Measurements from ENCODE around the gene NNAT. TPM values are rescaled to one million over a fixed set of nuclear protein-coding genes. Genes with fewer than 3 reads are reported as not detected.

The NNAT gene
- total and polyA plus RNA-seq, 4 donors: 0.09 to 0.24 TPM; not detected in 2

DNA sequence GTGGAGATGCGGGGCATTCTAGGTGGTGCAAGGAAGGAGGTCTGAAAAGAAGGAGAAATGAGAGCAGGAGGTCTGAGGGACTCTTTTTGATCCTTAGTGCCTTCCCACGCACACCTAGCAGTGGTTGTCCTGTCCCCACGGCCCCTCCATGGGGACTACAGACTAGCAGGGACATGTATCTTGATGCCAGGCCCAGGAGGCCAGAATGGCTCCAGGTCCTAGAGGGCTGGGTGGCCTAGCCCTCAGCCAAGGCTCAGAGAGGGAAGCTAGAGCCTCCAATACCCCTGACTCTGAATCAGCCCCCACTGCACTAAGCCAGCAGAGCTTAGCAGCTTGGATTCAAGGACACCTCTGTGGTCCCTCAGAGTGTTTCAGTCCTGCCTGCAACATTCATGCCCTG is 23.3 kb downstream of the NNAT start:
- no peak for DNase-seq (ENCODE audit: low spot score)
- 60% methylated on average over 3 of the region's 3 CpGs for WGBS
- no peak overlapping the region for H3K27ac ChIP-seq (ENCODE audit: low read depth in 1 of 2, low read length in 2 of 2)

DNA sequence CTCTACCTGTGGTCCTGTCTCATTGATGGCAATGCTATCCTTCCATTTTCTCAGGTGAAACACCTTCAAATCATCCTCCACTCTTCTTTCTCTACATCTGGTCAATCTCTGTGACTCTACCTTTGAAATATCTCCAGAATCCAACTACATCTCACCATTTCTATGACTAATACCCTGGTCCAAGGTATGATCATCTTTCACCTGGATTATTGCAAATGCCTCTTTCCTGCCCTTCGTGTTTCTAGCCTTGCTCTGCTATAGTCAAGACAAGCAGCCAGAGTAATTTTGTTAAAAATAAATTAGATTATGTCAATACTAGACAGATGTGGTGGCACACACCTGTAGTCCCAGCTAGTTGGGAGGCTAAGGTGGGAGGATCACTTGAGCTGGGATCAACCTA is 24.5 kb downstream of the NNAT start:
- no peaks in the 10 kb centered on the region for H3K9me3 ChIP-seq (ENCODE audit: control insufficient read depth in 4 of 4, low read length in 3 of 4)
- no peaks in the 10 kb centered on the region for H3K36me3 ChIP-seq (ENCODE audit: control insufficient read depth in 4 of 4, insufficient read depth in 3 of 4, low read depth in 1 of 4, low read length in 3 of 4)
- no peak overlapping the region for H3K4me3 ChIP-seq (ENCODE audit: low read depth in 1 of 3, low read length in 3 of 3)
- H3K27ac ChIP-seq (ENCODE audit: low read depth in 1 of 2, low read length in 2 of 2): no peak overlapping the region
- H3K9ac ChIP-seq (ENCODE audit: low read depth in 1 of 2, low read length in 2 of 2): no peak overlapping the region
- no peaks in the 10 kb centered on the region for H3K4me1 ChIP-seq (ENCODE audit: control insufficient read depth in 4 of 4, insufficient read depth in 4 of 4, low read length in 3 of 4)
- no peak for DNase-seq (ENCODE audit: low spot score)
- no peaks in the 10 kb centered on the region for H3K27me3 ChIP-seq (ENCODE audit: control insufficient read depth in 4 of 4, insufficient read depth in 4 of 4, low read length in 3 of 4)
- TF ChIP-seq, protein P1, sequence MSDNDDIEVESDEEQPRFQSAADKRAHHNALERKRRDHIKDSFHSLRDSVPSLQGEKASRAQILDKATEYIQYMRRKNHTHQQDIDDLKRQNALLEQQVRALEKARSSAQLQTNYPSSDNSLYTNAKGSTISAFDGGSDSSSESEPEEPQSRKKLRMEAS (IDR thresholded peaks at IDR 0.05): no peak
- no peak for TF ChIP-seq RXRA (IDR thresholded peaks at IDR 0.05)
- 80% methylated on average over 1 of the region's 1 CpG for WGBS

More for the DNA sequence above, 23.3 kb downstream of the NNAT start:
- H3K27me3 ChIP-seq (ENCODE audit: control insufficient read depth in 4 of 4, insufficient read depth in 4 of 4, low read length in 3 of 4): no peaks in the 10 kb centered on the region
- no peak for TF ChIP-seq RAD21 (IDR thresholded peaks at IDR 0.05)
- no peak for TF ChIP-seq EGR1 (IDR thresholded peaks at IDR 0.05; ENCODE audit: low read depth in 2 of 2)
- no peak for TF ChIP-seq TAF1 (conservative IDR thresholded peaks at IDR 0.05)
- no peak for TF ChIP-seq HNF4A (conservative IDR thresholded peaks at IDR 0.05)
- TF ChIP-seq JUND (IDR thresholded peaks at IDR 0.05): no peak
- no peak for TF ChIP-seq NR2F2 (IDR thresholded peaks at IDR 0.05)
- TF ChIP-seq, protein P2, sequence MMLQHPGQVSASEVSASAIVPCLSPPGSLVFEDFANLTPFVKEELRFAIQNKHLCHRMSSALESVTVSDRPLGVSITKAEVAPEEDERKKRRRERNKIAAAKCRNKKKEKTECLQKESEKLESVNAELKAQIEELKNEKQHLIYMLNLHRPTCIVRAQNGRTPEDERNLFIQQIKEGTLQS (IDR thresholded peaks at IDR 0.05): no peak
- TF ChIP-seq HNF4G (IDR thresholded peaks at IDR 0.05): no peak
- no peaks in the 10 kb centered on the region for H3K4me1 ChIP-seq (ENCODE audit: control insufficient read depth in 4 of 4, insufficient read depth in 4 of 4, low read length in 3 of 4)
- no peaks in the 10 kb centered on the region for H3K36me3 ChIP-seq (ENCODE audit: control insufficient read depth in 4 of 4, insufficient read depth in 3 of 4, low read depth in 1 of 4, low read length in 3 of 4)
- H3K9me3 ChIP-seq (ENCODE audit: control insufficient read depth in 4 of 4, low read length in 3 of 4): no peaks in the 10 kb centered on the region
- H3K9ac ChIP-seq (ENCODE audit: low read depth in 1 of 2, low read length in 2 of 2): no peak overlapping the region
- H3K4me3 ChIP-seq (ENCODE audit: low read depth in 1 of 3, low read length in 3 of 3): no peak overlapping the region

DNA sequence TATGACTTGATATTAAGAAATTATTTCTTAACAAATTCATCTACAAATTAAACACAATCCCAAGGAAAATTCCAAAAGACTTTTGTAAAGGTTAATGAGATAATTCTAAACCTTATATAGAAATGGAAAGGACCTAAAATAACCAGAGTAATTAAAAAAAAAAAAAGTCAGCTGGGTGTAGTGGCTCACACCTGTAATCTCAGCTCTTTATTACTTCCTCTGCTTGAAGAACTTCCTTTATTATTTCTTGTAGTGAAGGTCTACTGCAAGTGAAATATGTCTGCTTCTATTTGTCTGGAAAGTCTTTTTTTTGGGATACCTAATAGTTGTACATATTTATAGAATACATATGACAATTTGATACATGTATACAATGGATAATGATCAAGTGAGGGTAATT is 26.9 kb downstream of the NNAT start:
- no peaks in the 10 kb centered on the region for H3K9me3 ChIP-seq (ENCODE audit: control insufficient read depth in 4 of 4, low read length in 3 of 4)
- TF ChIP-seq HNF4A (conservative IDR thresholded peaks at IDR 0.05): no peak
- no peak for TF ChIP-seq HNF4G (IDR thresholded peaks at IDR 0.05)
- no peak for TF ChIP-seq NR2F2 (IDR thresholded peaks at IDR 0.05)
- TF ChIP-seq, protein P3, sequence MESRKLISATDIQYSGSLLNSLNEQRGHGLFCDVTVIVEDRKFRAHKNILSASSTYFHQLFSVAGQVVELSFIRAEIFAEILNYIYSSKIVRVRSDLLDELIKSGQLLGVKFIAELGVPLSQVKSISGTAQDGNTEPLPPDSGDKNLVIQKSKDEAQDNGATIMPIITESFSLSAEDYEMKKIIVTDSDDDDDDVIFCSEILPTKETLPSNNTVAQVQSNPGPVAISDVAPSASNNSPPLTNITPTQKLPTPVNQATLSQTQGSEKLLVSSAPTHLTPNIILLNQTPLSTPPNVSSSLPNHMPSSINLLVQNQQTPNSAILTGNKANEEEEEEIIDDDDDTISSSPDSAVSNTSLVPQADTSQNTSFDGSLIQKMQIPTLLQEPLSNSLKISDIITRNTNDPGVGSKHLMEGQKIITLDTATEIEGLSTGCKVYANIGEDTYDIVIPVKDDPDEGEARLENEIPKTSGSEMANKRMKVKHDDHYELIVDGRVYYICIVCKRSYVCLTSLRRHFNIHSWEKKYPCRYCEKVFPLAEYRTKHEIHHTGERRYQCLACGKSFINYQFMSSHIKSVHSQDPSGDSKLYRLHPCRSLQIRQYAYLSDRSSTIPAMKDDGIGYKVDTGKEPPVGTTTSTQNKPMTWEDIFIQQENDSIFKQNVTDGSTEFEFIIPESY (IDR thresholded peaks at IDR 0.05): no peak
- no peak for TF ChIP-seq JUND (IDR thresholded peaks at IDR 0.05)
- no peak for TF ChIP-seq RXRA (IDR thresholded peaks at IDR 0.05)
- TF ChIP-seq, protein P2 (IDR thresholded peaks at IDR 0.05): no peak
- no peak for TF ChIP-seq FOXA2 (IDR thresholded peaks at IDR 0.05)
- TF ChIP-seq FOXA1 (IDR thresholded peaks at IDR 0.05): no peak
- TF ChIP-seq, protein P1 (IDR thresholded peaks at IDR 0.05): no peak
- no peak for TF ChIP-seq RAD21 (IDR thresholded peaks at IDR 0.05)
- no peak for TF ChIP-seq SP1 (IDR thresholded peaks at IDR 0.05)
- TF ChIP-seq, protein P4, sequence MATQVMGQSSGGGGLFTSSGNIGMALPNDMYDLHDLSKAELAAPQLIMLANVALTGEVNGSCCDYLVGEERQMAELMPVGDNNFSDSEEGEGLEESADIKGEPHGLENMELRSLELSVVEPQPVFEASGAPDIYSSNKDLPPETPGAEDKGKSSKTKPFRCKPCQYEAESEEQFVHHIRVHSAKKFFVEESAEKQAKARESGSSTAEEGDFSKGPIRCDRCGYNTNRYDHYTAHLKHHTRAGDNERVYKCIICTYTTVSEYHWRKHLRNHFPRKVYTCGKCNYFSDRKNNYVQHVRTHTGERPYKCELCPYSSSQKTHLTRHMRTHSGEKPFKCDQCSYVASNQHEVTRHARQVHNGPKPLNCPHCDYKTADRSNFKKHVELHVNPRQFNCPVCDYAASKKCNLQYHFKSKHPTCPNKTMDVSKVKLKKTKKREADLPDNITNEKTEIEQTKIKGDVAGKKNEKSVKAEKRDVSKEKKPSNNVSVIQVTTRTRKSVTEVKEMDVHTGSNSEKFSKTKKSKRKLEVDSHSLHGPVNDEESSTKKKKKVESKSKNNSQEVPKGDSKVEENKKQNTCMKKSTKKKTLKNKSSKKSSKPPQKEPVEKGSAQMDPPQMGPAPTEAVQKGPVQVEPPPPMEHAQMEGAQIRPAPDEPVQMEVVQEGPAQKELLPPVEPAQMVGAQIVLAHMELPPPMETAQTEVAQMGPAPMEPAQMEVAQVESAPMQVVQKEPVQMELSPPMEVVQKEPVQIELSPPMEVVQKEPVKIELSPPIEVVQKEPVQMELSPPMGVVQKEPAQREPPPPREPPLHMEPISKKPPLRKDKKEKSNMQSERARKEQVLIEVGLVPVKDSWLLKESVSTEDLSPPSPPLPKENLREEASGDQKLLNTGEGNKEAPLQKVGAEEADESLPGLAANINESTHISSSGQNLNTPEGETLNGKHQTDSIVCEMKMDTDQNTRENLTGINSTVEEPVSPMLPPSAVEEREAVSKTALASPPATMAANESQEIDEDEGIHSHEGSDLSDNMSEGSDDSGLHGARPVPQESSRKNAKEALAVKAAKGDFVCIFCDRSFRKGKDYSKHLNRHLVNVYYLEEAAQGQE (IDR thresholded peaks at IDR 0.05): no peak
- no peak for TF ChIP-seq YY1 (IDR thresholded peaks at IDR 0.05)
- TF ChIP-seq TAF1 (conservative IDR thresholded peaks at IDR 0.05): no peak
- TF ChIP-seq, protein P5, sequence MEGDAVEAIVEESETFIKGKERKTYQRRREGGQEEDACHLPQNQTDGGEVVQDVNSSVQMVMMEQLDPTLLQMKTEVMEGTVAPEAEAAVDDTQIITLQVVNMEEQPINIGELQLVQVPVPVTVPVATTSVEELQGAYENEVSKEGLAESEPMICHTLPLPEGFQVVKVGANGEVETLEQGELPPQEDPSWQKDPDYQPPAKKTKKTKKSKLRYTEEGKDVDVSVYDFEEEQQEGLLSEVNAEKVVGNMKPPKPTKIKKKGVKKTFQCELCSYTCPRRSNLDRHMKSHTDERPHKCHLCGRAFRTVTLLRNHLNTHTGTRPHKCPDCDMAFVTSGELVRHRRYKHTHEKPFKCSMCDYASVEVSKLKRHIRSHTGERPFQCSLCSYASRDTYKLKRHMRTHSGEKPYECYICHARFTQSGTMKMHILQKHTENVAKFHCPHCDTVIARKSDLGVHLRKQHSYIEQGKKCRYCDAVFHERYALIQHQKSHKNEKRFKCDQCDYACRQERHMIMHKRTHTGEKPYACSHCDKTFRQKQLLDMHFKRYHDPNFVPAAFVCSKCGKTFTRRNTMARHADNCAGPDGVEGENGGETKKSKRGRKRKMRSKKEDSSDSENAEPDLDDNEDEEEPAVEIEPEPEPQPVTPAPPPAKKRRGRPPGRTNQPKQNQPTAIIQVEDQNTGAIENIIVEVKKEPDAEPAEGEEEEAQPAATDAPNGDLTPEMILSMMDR (IDR thresholded peaks at IDR 0.05; ENCODE audit: low read depth, low read length, missing input control): no peak
- TF ChIP-seq EGR1 (IDR thresholded peaks at IDR 0.05; ENCODE audit: low read depth in 2 of 2): no peak
- no peak for TF ChIP-seq GABPA (IDR thresholded peaks at IDR 0.05 in 1 of 2, conservative IDR thresholded peaks at IDR 0.05 in 1 of 2)
- H3K4me3 ChIP-seq (ENCODE audit: low read depth in 1 of 3, low read length in 3 of 3): no peak overlapping the region
- no peak overlapping the region for H3K27ac ChIP-seq (ENCODE audit: low read depth in 1 of 2, low read length in 2 of 2)
- no peak for DNase-seq (ENCODE audit: low spot score)
- no peaks in the 10 kb centered on the region for H3K36me3 ChIP-seq (ENCODE audit: control insufficient read depth in 4 of 4, insufficient read depth in 3 of 4, low read depth in 1 of 4, low read length in 3 of 4)
- H3K4me1 ChIP-seq (ENCODE audit: control insufficient read depth in 4 of 4, insufficient read depth in 4 of 4, low read length in 3 of 4): no peaks in the 10 kb centered on the region
- no peaks in the 10 kb centered on the region for H3K27me3 ChIP-seq (ENCODE audit: control insufficient read depth in 4 of 4, insufficient read depth in 4 of 4, low read length in 3 of 4)
- no peak overlapping the region for H3K9ac ChIP-seq (ENCODE audit: low read depth in 1 of 2, low read length in 2 of 2)
